Osteocyte (in vitro differentiated cells): ENCODE measurements around the gene LCN6. TPM values are rescaled to one million over a fixed set of nuclear protein-coding genes. Genes with fewer than 3 reads are reported as not detected.
"Not testable (repeated sequence)": the region's sequence is repeated elsewhere in the genome, so short reads cannot be mapped to it uniquely, and the experiment has no call there.

Experiments used
- DNase-seq: peaks from one replicate; pipeline ENCODE4 v3.0.0; 2021; ENCODE audit warnings: mixed read lengths; ENCODE audit not compliant: unreplicated experiment; ENCODE audit errors: extremely low spot score
- H3K27ac Mint-ChIP-seq: one replicate; pipeline ENCODE4 v1.8.0; 2021; ENCODE audit warnings: mild to moderate bottlenecking, mixed read lengths; ENCODE audit not compliant: unreplicated experiment
- H3K27me3 Mint-ChIP-seq: one replicate; pipeline ENCODE4 v1.8.0; 2021; ENCODE audit warnings: mixed read lengths; ENCODE audit not compliant: unreplicated experiment
- H3K36me3 Mint-ChIP-seq: one replicate; pipeline ENCODE4 v1.8.0; 2021; ENCODE audit warnings: mixed read lengths; ENCODE audit not compliant: unreplicated experiment
- H3K4me1 Mint-ChIP-seq: one replicate; pipeline ENCODE4 v1.8.0; 2021; ENCODE audit warnings: mixed read lengths; ENCODE audit not compliant: unreplicated experiment
- H3K4me3 Mint-ChIP-seq: one replicate; pipeline ENCODE4 v1.8.0; 2021; ENCODE audit warnings: mild to moderate bottlenecking, moderate library complexity, mixed read lengths; ENCODE audit not compliant: unreplicated experiment
- H3K9me3 Mint-ChIP-seq: one replicate; pipeline ENCODE4 v1.8.0; 2021; ENCODE audit warnings: mixed read lengths; ENCODE audit not compliant: unreplicated experiment
- total RNA-seq: library from RNA; stranded (reverse); gene quantifications from 2 replicates; pipeline ENCODE4 v1.2.1, GENCODE V29; 2021
- TF ChIP-seq, protein P1 (sequence below): fragments of 200-600 bp; sonication (generic); IDR thresholded peaks from 2 replicates; pipeline ENCODE4 v1.5.0; 2021; ENCODE audit warnings: antibody characterized with exemption, mild to moderate bottlenecking, moderate library complexity

LCN6 gene
- total RNA-seq, 1 donor from 2014 or later: not detected

DNA sequence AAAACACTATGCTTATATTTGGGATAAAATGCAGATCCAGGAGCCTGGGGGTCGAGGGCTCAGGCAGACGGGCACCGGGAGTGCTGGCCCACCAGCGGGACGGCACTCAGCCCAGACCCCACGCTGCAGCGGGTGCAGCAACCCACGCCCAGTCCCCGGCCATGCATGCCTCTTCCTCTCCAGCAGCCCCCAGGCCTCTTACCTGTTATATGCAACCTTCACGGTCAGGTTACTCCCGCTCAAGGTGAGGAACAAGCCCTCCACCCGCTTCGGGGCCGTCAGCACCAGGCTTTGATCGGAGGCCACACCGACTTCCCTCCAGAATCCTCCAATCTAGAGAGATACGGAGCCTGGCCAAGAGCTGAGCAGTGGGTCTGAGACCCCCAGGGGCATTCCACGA is 8.5 kb upstream of the LCN6 start:
- Mint-ChIP-seq H3K36me3 (no peaks in the 10 kb centered on the region), H3K27ac (no peak overlapping the region)
- no peak for DNase-seq

GRCh38 chr9:136756134-136756438 is 7.8 kb upstream of the LCN6 start:
- H3K27me3 Mint-ChIP-seq: peaks cover 16% of the 10 kb centered on the region
- no peaks in the 10 kb centered on the region for H3K36me3 Mint-ChIP-seq
- no peak overlapping the region for H3K4me3 Mint-ChIP-seq
- no peak overlapping the region for H3K27ac Mint-ChIP-seq
- DNase-seq: no peak
- H3K9me3 Mint-ChIP-seq: peaks cover 12% of the 10 kb centered on the region
- H3K4me1 Mint-ChIP-seq: no peaks in the 10 kb centered on the region
- TF ChIP-seq, protein P1, sequence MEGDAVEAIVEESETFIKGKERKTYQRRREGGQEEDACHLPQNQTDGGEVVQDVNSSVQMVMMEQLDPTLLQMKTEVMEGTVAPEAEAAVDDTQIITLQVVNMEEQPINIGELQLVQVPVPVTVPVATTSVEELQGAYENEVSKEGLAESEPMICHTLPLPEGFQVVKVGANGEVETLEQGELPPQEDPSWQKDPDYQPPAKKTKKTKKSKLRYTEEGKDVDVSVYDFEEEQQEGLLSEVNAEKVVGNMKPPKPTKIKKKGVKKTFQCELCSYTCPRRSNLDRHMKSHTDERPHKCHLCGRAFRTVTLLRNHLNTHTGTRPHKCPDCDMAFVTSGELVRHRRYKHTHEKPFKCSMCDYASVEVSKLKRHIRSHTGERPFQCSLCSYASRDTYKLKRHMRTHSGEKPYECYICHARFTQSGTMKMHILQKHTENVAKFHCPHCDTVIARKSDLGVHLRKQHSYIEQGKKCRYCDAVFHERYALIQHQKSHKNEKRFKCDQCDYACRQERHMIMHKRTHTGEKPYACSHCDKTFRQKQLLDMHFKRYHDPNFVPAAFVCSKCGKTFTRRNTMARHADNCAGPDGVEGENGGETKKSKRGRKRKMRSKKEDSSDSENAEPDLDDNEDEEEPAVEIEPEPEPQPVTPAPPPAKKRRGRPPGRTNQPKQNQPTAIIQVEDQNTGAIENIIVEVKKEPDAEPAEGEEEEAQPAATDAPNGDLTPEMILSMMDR: no peak

More for the DNA sequence above, 8.5 kb upstream of the LCN6 start:
- Mint-ChIP-seq H3K4me3 (no peak overlapping the region), H3K27me3 (peaks cover 11% of the 10 kb centered on the region), H3K9me3 (peaks cover 7% of the 10 kb centered on the region), H3K4me1 (no peaks in the 10 kb centered on the region)
- TF ChIP-seq, protein P1: no peak

DNA sequence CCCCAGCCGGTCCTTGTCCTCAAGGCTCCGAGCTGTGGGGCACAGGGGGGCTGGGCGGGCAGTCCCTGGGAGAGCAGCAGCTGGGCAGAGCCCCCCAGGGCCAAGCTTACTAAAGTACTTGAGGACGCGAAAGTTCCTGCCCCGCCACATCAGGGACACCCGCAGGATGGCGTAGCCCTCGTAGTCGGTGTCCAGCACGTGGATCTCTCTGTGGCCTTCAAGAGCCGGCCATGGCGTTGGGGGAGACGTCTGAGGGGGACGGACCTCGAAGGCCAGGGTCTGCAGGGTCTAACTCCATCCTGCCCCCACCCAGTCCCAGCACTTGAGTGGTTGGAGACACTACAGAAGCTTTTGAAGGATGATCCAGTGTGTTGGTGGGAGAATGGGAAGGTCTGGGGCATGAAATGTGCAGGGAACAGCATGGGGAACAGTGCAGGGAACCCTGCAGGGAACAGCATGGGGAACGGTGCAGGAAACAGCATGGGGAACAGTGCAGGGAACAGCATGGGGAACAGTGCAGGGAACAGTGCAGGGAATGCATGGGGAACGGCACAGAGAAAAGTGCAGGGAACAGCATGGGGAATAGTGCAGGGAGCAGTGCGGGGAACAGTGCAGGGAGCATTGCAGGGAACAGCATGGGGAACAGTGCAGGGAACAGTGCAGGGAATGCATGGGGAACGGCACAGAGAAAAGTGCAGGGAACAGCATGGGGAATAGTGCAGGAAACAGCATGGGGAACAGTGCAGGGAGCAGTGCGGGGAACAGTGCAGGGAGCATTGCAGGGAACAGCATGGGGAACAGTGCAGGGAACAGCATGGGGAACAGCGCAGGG is 7.2 kb upstream of the LCN6 start:
- not testable (repeated sequence) for H3K4me1 Mint-ChIP-seq, H3K4me3 Mint-ChIP-seq, H3K27ac Mint-ChIP-seq, H3K36me3 Mint-ChIP-seq, DNase-seq
- Mint-ChIP-seq H3K27me3 (peaks cover 19% of the 10 kb centered on the region), H3K9me3 (peaks cover 12% of the 10 kb centered on the region)

- Mint-ChIP-seq H3K4me1 (no peaks in the 10 kb centered on the region), H3K36me3 (no peaks in the 10 kb centered on the region), H3K9me3 (peaks cover 12% of the 10 kb centered on the region), H3K4me3 (no peak overlapping the region), H3K27me3 (peaks cover 20% of the 10 kb centered on the region), H3K27ac (no peak overlapping the region)
- TF ChIP-seq, protein P1: no peak
- DNase-seq: no peak
Measured at GRCh38 chr9:136754626-136755301, 6.4 kb upstream of the LCN6 start.

GRCh38 chr9:136754059-136754572 is 5.8 kb upstream of the LCN6 start:
- Mint-ChIP-seq H3K4me1 (no peaks in the 10 kb centered on the region), H3K36me3 (no peaks in the 10 kb centered on the region), H3K4me3 (no peak overlapping the region), H3K9me3 (peaks cover 12% of the 10 kb centered on the region), H3K27ac (no peak overlapping the region), H3K27me3 (peaks cover 20% of the 10 kb centered on the region)
- TF ChIP-seq, protein P1: no peak
- DNase-seq: no peak
